GM10847 (cell line): ENCODE measurements around the gene STAC.

Source experiments
- POLR2A ChIP-seq: IDR thresholded peaks from 2 replicates; pipeline ENCODE4 v1.6.1; 2011; ENCODE audit not compliant: insufficient read length; ENCODE audit errors: extremely low read depth

Gene STAC

DNA sequence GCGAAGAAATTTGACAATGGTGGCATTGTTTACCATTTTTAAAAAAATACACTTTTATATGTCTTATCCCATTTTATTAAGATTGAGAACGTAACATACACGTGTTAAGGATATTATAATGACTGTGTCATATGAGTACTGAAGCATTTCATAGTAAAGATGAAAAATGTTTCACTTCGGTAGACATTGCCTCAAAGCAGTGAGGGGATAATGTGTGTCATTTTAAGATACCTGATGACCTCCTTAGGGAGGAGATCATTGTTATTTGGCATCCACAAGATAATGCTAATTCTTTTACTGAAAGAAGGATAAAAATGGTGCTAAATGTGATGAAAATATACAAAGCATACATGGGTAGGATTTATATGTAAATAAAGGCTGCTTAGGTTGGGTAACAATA is 107.3 kb downstream of the STAC start:
- no peak for TF ChIP-seq POLR2A

DNA sequence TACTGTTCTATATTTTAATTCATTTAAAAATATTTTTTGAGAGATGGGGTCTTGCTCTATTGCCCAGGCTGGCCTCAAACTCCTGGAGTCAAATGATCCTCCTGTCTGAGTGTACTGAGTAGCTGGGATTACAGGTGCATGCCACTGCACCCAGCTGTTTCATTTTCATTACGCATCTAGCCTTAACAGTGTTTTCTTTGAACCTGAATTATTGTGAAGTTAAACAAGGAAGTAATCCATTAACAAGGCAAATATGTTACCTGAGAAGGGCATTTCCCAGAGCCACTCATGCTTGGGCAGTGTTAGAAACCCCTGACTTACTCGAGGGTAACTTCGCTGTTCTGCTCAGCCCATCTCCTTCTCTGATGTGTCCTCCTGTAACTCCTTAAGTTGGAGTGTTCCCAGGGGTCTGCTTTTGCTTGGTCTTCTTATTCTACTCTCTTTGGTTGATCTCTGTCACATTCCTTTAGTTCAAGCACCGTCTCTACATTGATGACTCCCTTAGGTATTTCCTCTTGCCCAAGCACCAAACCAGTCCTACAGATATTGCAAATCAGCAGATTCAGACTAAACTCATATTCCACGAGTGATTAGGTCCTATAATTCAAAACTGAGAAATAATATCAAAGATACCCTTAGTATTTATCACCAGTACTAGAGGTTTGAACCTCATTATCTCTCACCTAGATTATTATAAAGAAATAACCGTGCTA is 107.9 kb downstream of the STAC start:
- TF ChIP-seq POLR2A: no peak

DNA sequence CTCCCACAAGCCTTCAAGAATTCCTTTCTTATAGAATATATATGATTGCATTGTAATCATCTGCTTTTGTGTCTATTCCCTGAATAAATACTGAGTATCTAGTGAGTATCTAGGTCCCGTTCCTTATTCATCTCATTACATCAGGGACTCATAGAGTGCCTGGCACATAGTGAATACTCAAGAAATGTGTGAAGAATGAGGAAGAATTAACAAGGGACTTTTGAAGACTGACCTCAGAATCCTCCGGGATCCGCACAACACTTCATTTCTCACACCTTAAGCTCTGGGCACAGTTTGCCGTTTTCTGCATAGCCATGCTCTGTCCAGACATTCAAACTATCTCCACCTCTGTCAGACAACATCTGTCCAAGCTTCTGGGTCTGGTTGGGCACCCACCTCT is 108.8 kb downstream of the STAC start:
- no peak for TF ChIP-seq POLR2A

DNA sequence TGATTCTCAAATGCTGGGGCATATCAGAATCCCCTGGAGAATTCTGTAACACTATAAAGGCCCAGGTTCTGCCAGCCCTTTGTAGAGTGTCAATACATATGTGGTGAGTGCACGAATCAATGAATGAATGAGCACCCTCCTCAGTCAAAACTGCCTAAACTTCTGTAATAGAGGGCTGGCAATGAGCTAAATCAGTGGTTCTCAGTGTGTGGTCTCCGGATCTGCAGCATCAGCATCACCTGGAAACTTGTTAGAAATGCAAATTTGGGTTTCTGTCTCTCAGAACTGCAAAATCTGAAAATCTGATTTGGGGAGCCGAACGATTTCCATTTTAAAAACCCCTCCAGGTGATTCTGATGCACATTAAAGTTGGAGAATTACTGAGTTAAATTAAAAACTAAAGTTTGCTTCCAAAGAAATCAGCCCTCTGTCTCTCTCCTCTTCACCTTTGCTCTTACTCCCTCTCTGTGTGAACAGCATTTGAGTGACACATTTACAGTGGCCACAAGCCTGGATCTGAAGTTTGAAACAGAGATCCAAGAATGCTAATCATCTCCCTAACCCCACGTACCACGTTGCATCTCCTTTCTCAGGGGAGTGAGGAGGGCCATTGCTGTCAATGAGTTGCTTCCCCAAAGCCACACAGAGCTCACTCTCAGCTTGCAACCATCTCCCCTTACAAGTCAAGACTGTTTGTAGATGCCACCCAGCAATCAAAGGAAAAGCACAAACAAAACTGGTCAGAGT is 109.5 kb downstream of the STAC start:
- TF ChIP-seq POLR2A: no peak

DNA sequence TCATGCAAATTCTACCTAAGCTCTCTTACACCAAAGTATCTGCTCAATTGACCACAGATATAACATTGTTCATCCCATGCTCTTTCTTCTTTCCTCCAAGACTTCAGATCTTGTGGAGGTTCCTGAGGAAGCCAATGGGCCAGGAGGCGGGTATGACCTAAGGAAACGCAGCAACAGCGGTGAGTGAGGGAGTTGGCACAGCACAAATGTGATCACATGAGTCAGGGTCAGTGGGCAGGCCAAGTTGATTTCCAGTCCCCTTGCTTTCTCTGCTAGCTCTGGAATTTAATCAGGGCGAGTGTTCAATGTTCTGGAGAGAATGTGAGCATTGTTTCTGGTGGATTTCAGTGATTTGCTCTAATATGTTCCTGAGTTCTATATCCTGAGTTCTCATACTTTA is 112.7 kb downstream of the STAC start:
- no peak for TF ChIP-seq POLR2A

DNA sequence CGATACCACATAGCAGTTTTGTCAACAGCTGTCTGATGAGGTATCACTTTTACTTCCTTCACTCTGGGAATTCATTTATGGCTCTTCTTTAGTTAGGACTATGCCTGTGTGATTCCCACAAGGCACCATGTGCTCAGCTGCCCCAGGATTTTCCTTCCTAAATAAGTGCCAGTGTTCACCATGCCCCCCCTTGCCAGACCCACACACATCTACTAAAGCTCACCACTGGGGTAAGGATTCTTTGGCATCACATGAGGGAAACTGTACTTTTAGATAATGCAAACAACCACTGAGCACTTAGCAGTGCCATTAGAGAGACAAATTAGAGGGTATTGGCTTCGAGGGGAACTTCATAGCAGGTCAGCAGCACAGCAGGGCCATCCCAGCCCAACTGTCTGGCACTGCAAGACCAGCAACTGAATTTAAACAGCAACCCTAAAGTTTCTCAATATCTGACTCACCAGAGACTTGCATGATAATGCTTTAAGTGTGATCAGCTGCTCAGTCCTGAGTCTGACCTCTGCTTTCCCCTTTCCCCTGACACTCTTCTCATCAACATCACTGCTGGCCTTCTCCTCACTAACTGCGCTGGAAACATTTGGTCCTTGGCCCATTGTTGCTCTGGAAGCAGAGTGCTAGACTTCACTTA is 114.3 kb downstream of the STAC start:
- TF ChIP-seq POLR2A: no peak

DNA sequence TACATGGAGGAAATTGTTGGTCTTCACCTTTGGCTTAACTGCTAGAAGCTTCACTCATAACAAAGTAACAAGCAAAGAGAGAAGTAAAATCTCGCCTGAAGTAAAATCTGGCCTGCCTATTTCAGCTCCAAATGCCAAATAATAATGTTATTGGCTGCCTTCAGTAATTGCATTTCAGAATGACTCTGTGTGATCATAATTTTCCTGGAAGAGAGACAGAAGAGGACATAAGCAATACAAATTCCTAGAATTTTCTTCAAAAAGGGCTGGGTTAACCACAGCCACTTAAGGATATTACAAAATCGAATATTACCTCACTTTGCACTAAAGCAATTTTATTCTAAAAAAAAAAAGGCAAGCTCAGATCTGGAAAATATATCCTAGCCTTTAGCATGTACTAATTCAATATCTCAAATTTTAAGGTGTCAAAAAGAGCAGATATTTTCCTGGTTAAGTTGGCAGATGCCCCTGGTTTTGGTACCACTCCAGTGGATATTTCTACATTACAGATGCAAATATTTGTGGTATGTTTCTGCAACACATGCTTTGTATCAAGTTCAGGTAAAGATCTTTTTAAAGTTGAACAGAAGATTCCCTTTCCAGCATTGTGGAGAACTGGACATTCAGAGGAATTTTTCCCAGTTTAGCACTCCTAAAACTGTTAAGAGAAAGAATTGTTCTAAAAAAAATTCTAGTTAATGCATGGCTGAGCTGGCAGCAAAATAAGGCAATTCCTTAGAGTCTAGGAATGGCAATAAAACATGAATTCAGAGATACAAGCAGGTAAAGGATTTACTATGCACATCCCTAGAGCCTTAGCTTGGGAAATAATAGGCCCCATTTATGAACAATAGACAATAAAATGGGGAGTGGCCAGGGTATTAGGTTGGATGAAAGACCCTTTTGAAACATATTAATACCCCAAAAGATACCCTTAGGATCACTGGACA is 116.7 kb downstream of the STAC start:
- no peak for TF ChIP-seq POLR2A

DNA sequence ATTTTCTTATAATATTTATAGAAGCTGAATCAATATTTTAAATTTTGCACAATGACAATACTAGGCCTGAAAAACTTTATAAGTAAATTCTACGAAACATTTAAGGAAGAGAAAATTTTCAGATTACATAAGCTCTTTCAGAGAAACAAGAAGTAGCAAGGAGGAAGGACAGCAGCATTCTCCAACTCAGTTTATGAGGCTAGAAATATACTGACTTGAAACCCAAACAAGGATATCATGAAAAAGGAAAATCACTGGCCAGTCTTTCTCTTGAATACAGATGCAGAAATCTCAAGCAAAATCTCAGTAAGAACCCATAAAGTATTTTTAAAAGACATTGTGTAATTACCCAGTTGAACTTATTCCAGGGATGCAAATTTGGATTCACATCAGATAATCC is 121.3 kb downstream of the STAC start:
- no peak for TF ChIP-seq POLR2A

DNA sequence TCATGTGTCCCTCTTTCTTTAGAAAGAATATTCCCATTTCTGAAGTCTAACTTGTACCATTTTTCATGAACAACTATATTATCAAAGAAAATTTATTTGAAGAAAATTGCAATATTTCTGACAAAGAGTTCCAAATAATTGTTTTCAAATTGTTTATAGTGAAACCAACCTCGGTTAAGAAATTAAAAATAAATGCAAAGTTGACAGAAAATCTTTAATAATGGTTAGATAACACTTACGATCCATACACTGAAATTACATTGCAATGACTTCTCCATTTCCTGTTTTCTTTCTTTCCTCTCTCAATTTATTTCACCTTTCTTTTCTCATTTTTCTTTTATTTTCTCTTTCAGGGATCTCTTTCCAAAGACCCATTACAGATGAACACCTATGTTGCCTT is 125.1 kb downstream of the STAC start:
- no peak for TF ChIP-seq POLR2A

GRCh38 chr3:36511791-36512486 is 131.6 kb downstream of the STAC start:
- TF ChIP-seq POLR2A: no peak

DNA sequence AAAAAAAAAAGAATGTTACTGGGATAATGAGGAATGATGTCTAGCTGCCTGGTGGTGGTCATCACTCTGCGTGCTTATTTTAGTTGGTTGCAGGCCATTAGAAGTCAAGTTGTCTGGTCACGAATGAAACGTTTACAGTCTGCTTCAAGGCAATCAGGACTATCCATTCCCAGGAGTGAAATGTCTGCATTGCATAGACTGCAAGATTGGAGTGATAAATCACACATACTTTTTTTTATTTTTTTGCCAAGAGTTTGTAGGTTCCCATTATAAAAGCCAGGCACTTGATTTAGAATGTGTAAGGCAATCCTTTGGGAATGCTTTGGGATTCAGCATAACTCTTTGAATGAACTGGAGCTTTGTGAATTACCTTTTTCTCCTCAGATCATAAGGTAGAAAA is 132.3 kb downstream of the STAC start:
- TF ChIP-seq POLR2A: no peak

- no peak for TF ChIP-seq POLR2A
These were observed 133.9 kb downstream of the STAC start for GRCh38 chr3:36514171-36514570.

- TF ChIP-seq POLR2A: no peak
These were observed 139.4 kb downstream of the STAC start for GRCh38 chr3:36519682-36520081.

- no peak for TF ChIP-seq POLR2A
These were observed 140.1 kb downstream of the STAC start for GRCh38 chr3:36520241-36521006.

- TF ChIP-seq POLR2A: no peak
These were observed 140.7 kb downstream of the STAC start for GRCh38 chr3:36521007-36521379.
